HG02763 (cell line): ENCODE results near the gene CASKIN2.
A peak's percentile ranks its signal among the peaks of the same experiment; 100 is the strongest.

Experiments used
- ATAC-seq: cut with Tn5 transposase; IDR thresholded peaks from one replicate; pipeline ENCODE4 v1.9.1; 2021; ENCODE audit warnings: mild to moderate bottlenecking, moderate library complexity; ENCODE audit not compliant: unreplicated experiment

CASKIN2 gene

GRCh38 chr17:75515496-75516254, at the start of gene CASKIN2:
Gene CASKIN2 (minus strand): TSS chr17:75515537. CDS start chr17:75513804, 1,733 bp downstream.
- peak; percentile 45 for ATAC-seq

GRCh38 chr17:75565066-75565465, 49.7 kb upstream of the CASKIN2 start:
- no peak for ATAC-seq

- ATAC-seq, result no peak
Observed at GRCh38 chr17:75564195-75564594, 48.9 kb upstream of the CASKIN2 start.

GRCh38 chr17:75563063-75563758, 47.9 kb upstream of the CASKIN2 start:
- no peak for ATAC-seq

GRCh38 chr17:75561927-75562603, 46.7 kb upstream of the CASKIN2 start:
- ATAC-seq, result no peak

GRCh38 chr17:75559958-75560533, 44.7 kb upstream of the CASKIN2 start:
- ATAC-seq, result no peak

GRCh38 chr17:75558666-75559530, 43.6 kb upstream of the CASKIN2 start:
- ATAC-seq, result no peak

GRCh38 chr17:75557852-75558665, 42.7 kb upstream of the CASKIN2 start:
- ATAC-seq, result no peak

- ATAC-seq, result no peak
Observed at GRCh38 chr17:75557075-75557851, 41.9 kb upstream of the CASKIN2 start.

- no peak for ATAC-seq
Observed at GRCh38 chr17:75555679-75556153, 40.4 kb upstream of the CASKIN2 start.

- ATAC-seq, result no peak
Observed at GRCh38 chr17:75553295-75554110, 38.2 kb upstream of the CASKIN2 start.

- ATAC-seq, result no peak
Observed at GRCh38 chr17:75552425-75553294, 37.3 kb upstream of the CASKIN2 start.

GRCh38 chr17:75551266-75551665, 35.9 kb upstream of the CASKIN2 start:
- ATAC-seq, result no peak

GRCh38 chr17:75550139-75550465, 34.8 kb upstream of the CASKIN2 start:
- no peak for ATAC-seq

- no peak for ATAC-seq
Observed at GRCh38 chr17:75549246-75550138, 34.2 kb upstream of the CASKIN2 start.

GRCh38 chr17:75548813-75549212, 33.5 kb upstream of the CASKIN2 start:
- no peak for ATAC-seq
